CD4-positive, CD25-positive, alpha-beta regulatory T cell (primary cell): ENCODE results near the gene ITGA3. TPM values are rescaled to one million over a fixed set of nuclear protein-coding genes. Genes with fewer than 3 reads are reported as not detected.

Experiments
- ATAC-seq, 2 donors: fragments of 150-1000 bp; cut with Tn5 transposase; one replicate each; pipeline ENCODE4 v1.10.0; 2021; ENCODE audit warnings: low read depth in 2 of 2, moderate number of reproducible peaks in 2 of 2, moderate library complexity in 1 of 2
- DNase-seq, 3 donors: peaks; one replicate each; pipeline versions ENCODE4 v3.0.0 to v3.0.0-alpha.2; 2012 to 2022; ENCODE audit warnings: mixed read lengths in 1 of 3
- H3K27ac ChIP-seq: one replicate; pipeline ENCODE4 v1.7.0; 2013; ENCODE audit warnings: mild to moderate bottlenecking, low read length; ENCODE audit not compliant: insufficient read depth, poor library complexity, severe bottlenecking
- H3K27me3 ChIP-seq: one replicate; pipeline ENCODE4 v1.7.0; 2013; ENCODE audit warnings: low read length; ENCODE audit not compliant: control insufficient read depth, insufficient read depth
- H3K36me3 ChIP-seq: one replicate; pipeline ENCODE4 v1.7.0; 2013; ENCODE audit warnings: mild to moderate bottlenecking, low read length, moderate library complexity; ENCODE audit not compliant: control insufficient read depth, insufficient read depth
- H3K4me1 ChIP-seq: 2 replicates; pipeline ENCODE4 v1.7.0; 2013; ENCODE audit warnings: mild to moderate bottlenecking, low read length; ENCODE audit not compliant: insufficient read depth, control insufficient read depth, poor library complexity, severe bottlenecking
- H3K4me3 ChIP-seq: one replicate; pipeline ENCODE4 v1.7.0; 2013; ENCODE audit warnings: low read depth, mild to moderate bottlenecking, low read length, moderate library complexity
- H3K9me3 ChIP-seq, 2 experiments: 1 replicate in 1 of 2; 2 replicates in 1 of 2; pipeline ENCODE4 v1.7.0; 2013; ENCODE audit warnings: low read length in 2 of 2, mild to moderate bottlenecking in 1 of 2, moderate library complexity in 1 of 2; ENCODE audit not compliant: control insufficient read depth in 2 of 2
- H3K27ac Mint-ChIP-seq, 3 donors: one replicate each; pipeline ENCODE4 v1.8.0; 2020 to 2022; ENCODE audit warnings: mild to moderate bottlenecking in 3 of 3, mixed read lengths in 3 of 3, moderate library complexity in 2 of 3
- H3K27me3 Mint-ChIP-seq: one replicate; pipeline ENCODE4 v1.8.0; 2022; ENCODE audit warnings: mild to moderate bottlenecking, mixed read lengths
- H3K36me3 Mint-ChIP-seq: one replicate; pipeline ENCODE4 v1.8.0; 2020; ENCODE audit warnings: mixed read lengths
- H3K4me1 Mint-ChIP-seq, 4 donors: one replicate each; pipeline ENCODE4 v1.8.0; 2020 to 2022; ENCODE audit warnings: mixed read lengths in 4 of 4, mild to moderate bottlenecking in 1 of 4
- H3K4me3 Mint-ChIP-seq, 4 donors: one replicate each; pipeline ENCODE4 v1.8.0; 2020 to 2022; ENCODE audit warnings: mild to moderate bottlenecking in 4 of 4, mixed read lengths in 4 of 4, moderate library complexity in 3 of 4
- H3K9me3 Mint-ChIP-seq, 7 donors: one replicate each; pipeline ENCODE4 v1.8.0; 2020 to 2022; ENCODE audit warnings: mixed read lengths in 7 of 7, mild to moderate bottlenecking in 3 of 7, moderate library complexity in 2 of 7
- polyA plus RNA-seq, 4 donors: library from polyadenylated mRNA; unstranded; fragments of 300-500 nt; fragmentation: Illumina TruSeq; gene quantifications; one replicate each; pipeline ENCODE4 v1.2.3, GENCODE V29; 2021
- total RNA-seq: library from RNA; stranded (reverse); gene quantifications from one replicate; pipeline ENCODE4 v1.2.3, GENCODE V29; 2022

The ITGA3 gene
- total and polyA plus RNA-seq, 5 donors from 2014 or later = 1.7 to 14.4 (median 2.7) TPM

GRCh38 chr17:50093807-50094206 is 37.9 kb downstream of the ITGA3 start:
- Histone ChIP-seq H3K36me3 (peaks cover 11% of the 10 kb centered on the region), H3K4me1 (peaks cover 22% of the 10 kb centered on the region), H3K27ac (peak overlapping the region; percentile 88), H3K4me3 (peak overlapping the region; percentile 99), H3K9me3 (no peaks in the 10 kb centered on the region), H3K27me3 (no peaks in the 10 kb centered on the region)
- no peak for ATAC-seq
- Mint-ChIP-seq H3K4me3 (peak overlapping the region; percentile 95 to 99 (median 99)), H3K36me3 (peaks cover 4% of the 10 kb centered on the region), H3K27ac (peak overlapping the region in 1 of 3 donors; percentile 97), H3K27me3 (no peaks in the 10 kb centered on the region), H3K9me3 (no peaks in the 10 kb centered on the region), H3K4me1 (peaks cover 0 to 40% (median 16%) of the 10 kb centered on the region in 4 donors)
- DNase-seq = no peak

- H3K36me3 ChIP-seq = peaks cover 16% of the 10 kb centered on the region
- H3K4me1 Mint-ChIP-seq = peaks cover 0 to 40% (median 17%) of the 10 kb centered on the region in 4 donors
- peak overlapping the region; percentile 88 for H3K27ac ChIP-seq
- no peaks in the 10 kb centered on the region for H3K9me3 Mint-ChIP-seq
- ATAC-seq (peak; percentile 25 to 35), DNase-seq (peak; percentile 82 to 89 (median 88))
- H3K27ac Mint-ChIP-seq = peak overlapping the region; percentile 69 to 97 (median 97)
- H3K27me3 Mint-ChIP-seq = no peaks in the 10 kb centered on the region
- peak overlapping the region; percentile 95 to 99 (median 99) for H3K4me3 Mint-ChIP-seq
- H3K4me3 ChIP-seq = peak overlapping the region; percentile 99
- peaks cover 4% of the 10 kb centered on the region for H3K36me3 Mint-ChIP-seq
- H3K9me3 ChIP-seq = no peaks in the 10 kb centered on the region
- no peaks in the 10 kb centered on the region for H3K27me3 ChIP-seq
- peaks cover 22% of the 10 kb centered on the region for H3K4me1 ChIP-seq
Measured at GRCh38 chr17:50094243-50094752, 38.4 kb downstream of the ITGA3 start.

GRCh38 chr17:50094753-50095619 is 39.1 kb downstream of the ITGA3 start, which contains the start of gene PDK2:
PDK2 (plus strand) TSS chr17:50095351; CDS start chr17:50095436, 85 bp downstream.
- Histone ChIP-seq H3K4me1 (peaks cover 22% of the 10 kb centered on the region), H3K36me3 (peaks cover 20% of the 10 kb centered on the region), H3K27ac (peak within 1 kb of the TSS; percentile 88), H3K9me3 (no peaks in the 10 kb centered on the region), H3K4me3 (peak within 1 kb of the TSS; percentile 99), H3K27me3 (no peaks in the 10 kb centered on the region)
- Mint-ChIP-seq H3K9me3 (no peaks in the 10 kb centered on the region), H3K4me1 (peaks cover 0 to 45% (median 18%) of the 10 kb centered on the region in 4 donors), H3K36me3 (peaks cover 7% of the 10 kb centered on the region), H3K4me3 (peak within 1 kb of the TSS; percentile 95 to 99 (median 99)), H3K27me3 (no peaks in the 10 kb centered on the region), H3K27ac (peak within 1 kb of the TSS; percentile 97)
- DNase-seq (peak; percentile 95 to 98 (median 98)), ATAC-seq (peak; percentile 95 to 98)

- Mint-ChIP-seq H3K27me3 (no peaks in the 10 kb centered on the region), H3K9me3 (no peaks in the 10 kb centered on the region), H3K4me1 (peaks cover 0 to 52% (median 18%) of the 10 kb centered on the region in 4 donors), H3K36me3 (peaks cover 10% of the 10 kb centered on the region), H3K27ac (peak overlapping the region; percentile 97), H3K4me3 (peak overlapping the region; percentile 95 to 99 (median 99))
- no peak for DNase-seq
- no peak for ATAC-seq
- H3K4me3 ChIP-seq = peak overlapping the region; percentile 66
- H3K27me3 ChIP-seq = no peaks in the 10 kb centered on the region
- H3K9me3 ChIP-seq = no peaks in the 10 kb centered on the region
- peaks cover 22% of the 10 kb centered on the region for H3K4me1 ChIP-seq
- peak overlapping the region; percentile 88 for H3K27ac ChIP-seq
- H3K36me3 ChIP-seq = peaks cover 24% of the 10 kb centered on the region
Measured at GRCh38 chr17:50095626-50096037, 39.7 kb downstream of the ITGA3 start.

- H3K27ac Mint-ChIP-seq = peak overlapping the region; percentile 97
- no peaks in the 10 kb centered on the region for H3K9me3 ChIP-seq
- peak overlapping the region; percentile 66 for H3K4me3 ChIP-seq
- peaks cover 10% of the 10 kb centered on the region for H3K36me3 Mint-ChIP-seq
- H3K36me3 ChIP-seq = peaks cover 26% of the 10 kb centered on the region
- DNase-seq (no peak), ATAC-seq (no peak)
- H3K4me3 Mint-ChIP-seq = peak overlapping the region; percentile 95 to 99 (median 99)
- no peaks in the 10 kb centered on the region for H3K27me3 ChIP-seq
- peaks cover 0 to 53% (median 19%) of the 10 kb centered on the region in 4 donors for H3K4me1 Mint-ChIP-seq
- no peaks in the 10 kb centered on the region for H3K27me3 Mint-ChIP-seq
- H3K4me1 ChIP-seq = peaks cover 22% of the 10 kb centered on the region
- H3K9me3 Mint-ChIP-seq = no peaks in the 10 kb centered on the region
- H3K27ac ChIP-seq = no peak overlapping the region
Measured at GRCh38 chr17:50096092-50096491, 40.2 kb downstream of the ITGA3 start.

- Histone ChIP-seq H3K27ac (no peak overlapping the region), H3K4me1 (peaks cover 22% of the 10 kb centered on the region), H3K9me3 (no peaks in the 10 kb centered on the region), H3K27me3 (no peaks in the 10 kb centered on the region), H3K36me3 (peaks cover 26% of the 10 kb centered on the region), H3K4me3 (no peak overlapping the region)
- Mint-ChIP-seq H3K27ac (no peak overlapping the region), H3K36me3 (peaks cover 10% of the 10 kb centered on the region), H3K27me3 (no peaks in the 10 kb centered on the region), H3K9me3 (no peaks in the 10 kb centered on the region), H3K4me3 (peak overlapping the region; percentile 95 to 99 (median 99)), H3K4me1 (peaks cover 0 to 53% (median 19%) of the 10 kb centered on the region in 4 donors)
- DNase-seq (no peak), ATAC-seq (no peak)
Measured at GRCh38 chr17:50096758-50097157, 40.8 kb downstream of the ITGA3 start.

- Histone ChIP-seq H3K4me1 (peaks cover 22% of the 10 kb centered on the region), H3K36me3 (peaks cover 26% of the 10 kb centered on the region), H3K27me3 (no peaks in the 10 kb centered on the region), H3K4me3 (no peak overlapping the region), H3K9me3 (no peaks in the 10 kb centered on the region), H3K27ac (no peak overlapping the region)
- Mint-ChIP-seq H3K27ac (peak overlapping the region in 1 of 3 donors; percentile 38), H3K4me3 (peak overlapping the region; percentile 33 to 99 (median 76)), H3K4me1 (peaks cover 0 to 54% (median 19%) of the 10 kb centered on the region in 4 donors), H3K9me3 (no peaks in the 10 kb centered on the region), H3K27me3 (no peaks in the 10 kb centered on the region), H3K36me3 (peaks cover 10% of the 10 kb centered on the region)
- DNase-seq (no peak), ATAC-seq (no peak)
Measured at GRCh38 chr17:50097455-50097854, 41.5 kb downstream of the ITGA3 start.
